Activated CD8-positive, alpha-beta T cell treated with anti-CD3 and anti-CD28 coated beads for 36 hours (primary cell): ENCODE measurements around the gene C10orf90. TPM values are rescaled to one million over a fixed set of nuclear protein-coding genes. Genes with fewer than 3 reads are reported as not detected.

Experiments used
- ATAC-seq: fragments of 200-7000 bp; cut with Tn5 transposase; one replicate; pipeline ENCODE4 v1.10.0; 2021; ENCODE audit warnings: mild to moderate bottlenecking, moderate library complexity
- CTCF ChIA-PET: fragments of 350-600 bp; sonication (Branson Sonifier 250); formaldehyde crosslinking; loops from one replicate; lab custom pipeline; 2021; ENCODE audit warnings: antibody characterized with exemption; lab: Charles Lee
- POLR2A ChIA-PET: fragments of 350-600 bp; sonication (Branson Sonifier 250); formaldehyde crosslinking; loops from one replicate; lab custom pipeline; 2021; ENCODE audit warnings: antibody characterized with exemption; lab: Charles Lee
- DNase-seq: peaks from one replicate; pipeline ENCODE4 v3.0.0-alpha.2; 2020
- H3K27ac Mint-ChIP-seq: one replicate; pipeline ENCODE4 v1.8.0; 2021; ENCODE audit warnings: mild to moderate bottlenecking, mixed read lengths
- H3K27me3 Mint-ChIP-seq: one replicate; pipeline ENCODE4 v1.8.0; 2021; ENCODE audit warnings: mixed read lengths
- H3K36me3 Mint-ChIP-seq: one replicate; pipeline ENCODE4 v1.8.0; 2021; ENCODE audit warnings: low read depth, mixed read lengths
- H3K4me1 Mint-ChIP-seq: one replicate; pipeline ENCODE4 v1.8.0; 2021; ENCODE audit warnings: low read depth, mixed read lengths
- H3K4me3 Mint-ChIP-seq: one replicate; pipeline ENCODE4 v1.8.0; 2021; ENCODE audit warnings: mild to moderate bottlenecking, moderate library complexity, mixed read lengths
- H3K9me3 Mint-ChIP-seq: one replicate; pipeline ENCODE4 v1.8.0; 2021; ENCODE audit warnings: mixed read lengths
- intact Hi-C: fragments of 100-400 bp; cut with micrococcal nuclease; formaldehyde crosslinking; loops from one replicate; pipeline ENCODE4 v1.10.0; 2022
- total RNA-seq, 2 experiments: library from RNA; stranded (reverse); gene quantifications; one replicate each; pipeline ENCODE4 v1.2.3, GENCODE V29; 2021
- TF ChIP-seq, protein P1 (sequence below): fragments of 200-600 bp; IDR thresholded peaks from one replicate; pipeline ENCODE4 v1.8.0; 2022; ENCODE audit warnings: antibody characterized with exemption, mild to moderate bottlenecking

The C10orf90 gene
- total RNA-seq, 2 experiments from 2014 or later, result not detected

DNA sequence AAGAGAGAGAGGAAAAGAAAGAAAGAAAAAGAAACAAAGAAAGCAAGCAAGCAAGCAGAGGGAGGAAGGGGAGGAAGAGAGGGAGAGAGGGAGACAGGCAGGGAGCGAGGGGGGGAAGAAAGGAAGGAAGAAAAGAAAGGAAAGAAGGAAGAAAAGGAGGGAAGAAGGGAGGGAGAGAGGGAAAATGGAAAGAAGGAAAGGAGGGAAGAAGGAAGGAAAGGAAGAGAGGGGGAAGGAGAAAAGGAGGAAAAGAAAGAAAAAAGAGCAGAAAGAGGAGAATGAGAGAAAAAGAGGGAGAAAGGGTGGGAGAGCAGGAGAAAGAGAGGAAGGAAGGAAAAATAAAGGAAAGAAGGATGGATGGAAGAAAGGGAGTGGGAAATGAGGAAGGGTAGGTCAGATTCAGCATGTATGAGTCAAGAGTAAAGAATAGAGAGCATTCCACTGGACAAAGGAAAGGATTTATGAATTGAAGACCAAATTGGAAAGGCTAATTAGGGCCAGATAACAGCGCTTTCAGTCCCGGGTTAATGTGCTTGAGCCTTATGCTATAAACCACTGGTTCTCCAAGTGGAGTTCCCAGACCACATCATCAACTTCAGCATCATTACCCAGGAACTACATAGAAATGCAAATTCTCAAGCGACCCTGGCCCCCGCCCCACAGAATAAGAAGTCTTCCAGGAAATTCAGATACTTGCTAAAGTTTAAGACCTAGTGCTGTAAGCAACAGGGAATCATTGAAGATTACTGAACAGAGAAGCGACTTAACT is 85.1 kb downstream of the C10orf90 start:
- no peaks in the 10 kb centered on the region for H3K36me3 Mint-ChIP-seq
- no peak overlapping the region for H3K4me3 Mint-ChIP-seq
- no peak for ATAC-seq
- POLR2A ChIA-PET, result no interaction called here
- H3K27ac Mint-ChIP-seq, result no peak overlapping the region
- CTCF ChIA-PET, result no interaction called here
- H3K9me3 Mint-ChIP-seq, result peaks cover 2% of the 10 kb centered on the region
- no peaks in the 10 kb centered on the region for H3K4me1 Mint-ChIP-seq
- H3K27me3 Mint-ChIP-seq, result peaks cover 2% of the 10 kb centered on the region
- intact Hi-C loops, result no loop called here
- TF ChIP-seq, protein P1, sequence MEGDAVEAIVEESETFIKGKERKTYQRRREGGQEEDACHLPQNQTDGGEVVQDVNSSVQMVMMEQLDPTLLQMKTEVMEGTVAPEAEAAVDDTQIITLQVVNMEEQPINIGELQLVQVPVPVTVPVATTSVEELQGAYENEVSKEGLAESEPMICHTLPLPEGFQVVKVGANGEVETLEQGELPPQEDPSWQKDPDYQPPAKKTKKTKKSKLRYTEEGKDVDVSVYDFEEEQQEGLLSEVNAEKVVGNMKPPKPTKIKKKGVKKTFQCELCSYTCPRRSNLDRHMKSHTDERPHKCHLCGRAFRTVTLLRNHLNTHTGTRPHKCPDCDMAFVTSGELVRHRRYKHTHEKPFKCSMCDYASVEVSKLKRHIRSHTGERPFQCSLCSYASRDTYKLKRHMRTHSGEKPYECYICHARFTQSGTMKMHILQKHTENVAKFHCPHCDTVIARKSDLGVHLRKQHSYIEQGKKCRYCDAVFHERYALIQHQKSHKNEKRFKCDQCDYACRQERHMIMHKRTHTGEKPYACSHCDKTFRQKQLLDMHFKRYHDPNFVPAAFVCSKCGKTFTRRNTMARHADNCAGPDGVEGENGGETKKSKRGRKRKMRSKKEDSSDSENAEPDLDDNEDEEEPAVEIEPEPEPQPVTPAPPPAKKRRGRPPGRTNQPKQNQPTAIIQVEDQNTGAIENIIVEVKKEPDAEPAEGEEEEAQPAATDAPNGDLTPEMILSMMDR, result no peak
- no peak for DNase-seq

DNA sequence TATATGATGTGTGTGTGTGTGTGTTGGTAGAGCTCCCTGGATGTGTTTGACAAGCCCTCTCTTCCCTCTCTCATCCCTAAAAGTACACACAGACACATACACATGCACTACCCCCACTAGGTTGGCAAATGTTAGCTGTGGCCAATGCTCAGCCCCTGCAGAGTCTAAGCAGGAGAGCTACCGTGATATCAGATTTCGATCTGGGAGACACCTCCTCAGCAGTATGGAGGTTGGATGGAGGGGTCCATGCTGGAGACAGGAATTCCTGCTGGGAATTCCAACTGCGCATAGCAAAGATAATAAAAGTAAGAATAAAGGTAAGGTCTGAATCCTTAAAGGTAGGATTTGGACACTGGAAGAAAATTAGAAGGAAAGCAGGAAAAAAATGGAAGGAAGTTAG is 85.7 kb downstream of the C10orf90 start:
- intact Hi-C loops, result no loop called here
- CTCF ChIA-PET, result no interaction called here
- Mint-ChIP-seq H3K4me3 (no peak overlapping the region), H3K27ac (no peak overlapping the region), H3K4me1 (no peaks in the 10 kb centered on the region), H3K27me3 (peaks cover 2% of the 10 kb centered on the region), H3K9me3 (peaks cover 2% of the 10 kb centered on the region), H3K36me3 (no peaks in the 10 kb centered on the region)
- POLR2A ChIA-PET, result no interaction called here
- ATAC-seq, result no peak
- DNase-seq, result no peak
- TF ChIP-seq, protein P1, result no peak

DNA sequence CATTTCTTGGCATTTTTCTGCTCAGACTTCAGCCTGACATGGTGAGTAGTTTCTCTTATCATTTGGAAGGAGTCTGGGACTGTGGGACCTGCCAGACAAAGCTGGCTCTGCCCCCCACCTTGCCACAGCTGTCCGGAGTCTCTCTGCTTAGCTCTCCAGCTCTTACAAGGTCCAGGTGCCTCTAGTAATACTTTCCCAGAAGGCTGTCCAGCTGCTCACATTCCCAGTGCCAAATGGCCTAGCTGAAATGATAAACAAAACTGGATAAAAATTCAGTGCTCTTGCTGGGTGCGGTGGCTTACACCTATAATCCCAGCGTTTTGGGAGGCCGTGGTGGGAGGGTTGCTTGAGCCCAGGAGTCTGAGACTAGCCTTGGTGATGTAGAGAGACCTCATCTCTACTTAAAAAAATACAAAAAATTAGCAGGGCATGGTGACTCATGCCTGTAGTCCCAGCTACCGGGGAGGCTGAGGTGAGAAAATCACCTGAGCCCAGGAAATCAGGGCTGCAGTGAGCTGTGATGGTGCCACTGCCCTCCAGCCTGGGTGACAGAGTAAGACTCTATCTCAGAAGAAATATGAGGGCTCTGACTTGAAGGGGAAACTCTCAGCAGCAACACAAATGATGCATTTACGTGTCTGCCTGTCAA is 86.8 kb downstream of the C10orf90 start:
- Mint-ChIP-seq H3K27ac (no peak overlapping the region), H3K4me3 (no peak overlapping the region), H3K27me3 (peaks cover 2% of the 10 kb centered on the region), H3K36me3 (no peaks in the 10 kb centered on the region), H3K9me3 (peaks cover 2% of the 10 kb centered on the region), H3K4me1 (no peaks in the 10 kb centered on the region)
- intact Hi-C loops, result no loop called here
- DNase-seq, result no peak
- ATAC-seq, result no peak
- CTCF ChIA-PET, result no interaction called here
- POLR2A ChIA-PET, result no interaction called here
- TF ChIP-seq, protein P1, result no peak

DNA sequence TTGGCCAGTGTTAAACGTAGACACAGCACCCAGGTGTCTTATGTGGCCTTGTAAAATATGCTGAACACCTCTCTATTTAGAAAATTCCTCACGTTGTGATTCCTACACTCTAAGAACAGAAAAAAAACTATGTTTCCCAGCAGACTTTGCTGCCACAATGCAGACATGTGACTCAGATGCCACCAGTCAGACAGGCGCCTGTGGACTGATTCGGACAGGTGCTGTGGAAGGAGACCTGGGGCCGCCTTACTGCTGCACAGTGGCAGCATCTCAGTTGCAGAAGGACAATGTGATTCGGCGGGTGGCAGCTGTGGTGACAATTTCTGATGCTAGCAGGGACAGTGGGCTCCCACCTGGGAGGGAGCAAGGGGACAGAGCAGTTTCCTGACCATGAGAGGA is 88.8 kb downstream of the C10orf90 start:
- POLR2A ChIA-PET, result no interaction called here

More for the DNA sequence above, 88.8 kb downstream of the C10orf90 start:
- Mint-ChIP-seq H3K4me1 (no peaks in the 10 kb centered on the region), H3K27ac (no peak overlapping the region), H3K27me3 (peaks cover 2% of the 10 kb centered on the region), H3K4me3 (no peak overlapping the region), H3K9me3 (peaks cover 2% of the 10 kb centered on the region), H3K36me3 (no peaks in the 10 kb centered on the region)
- intact Hi-C loops, result no loop called here
- ATAC-seq (no peak), DNase-seq (no peak)
- TF ChIP-seq, protein P1, result no peak
- CTCF ChIA-PET, result interaction anchor here (0.8 to 1.7 kb wide), 2 partner anchors 16 to 168 kb away, joined by 3 to 4 read pairs; no protein-coding TSS in a partner anchor
